Fibroblast of the aortic adventitia (primary cell): Measurements from ENCODE around the gene VTI1A. TPM values are rescaled to one million over a fixed set of nuclear protein-coding genes. Genes with fewer than 3 reads are reported as not detected.

Experiments
- DNase-seq: peaks from one replicate; pipeline ENCODE4 v3.0.0-alpha.2; 2010; ENCODE audit warnings: low read depth
- H3K4me3 ChIP-seq: 2 replicates; pipeline ENCODE4 v1.5.1; 2011; ENCODE audit warnings: low read depth, mild to moderate bottlenecking, control low read depth, low read length, moderate library complexity
- total RNA-seq: library from RNA; depleted of rRNA; stranded (reverse); fragments of >200 nt; gene quantifications from 2 replicates; pipeline ENCODE4 v1.2.3, GENCODE V29; 2012; ENCODE audit warnings: low replicate concordance
- TF ChIP-seq, protein P1 (sequence below): IDR thresholded peaks from 2 replicates; pipeline ENCODE4 v1.5.1; 2011; ENCODE audit warnings: mild to moderate bottlenecking, low read length, control low read depth, inconsistent platforms; ENCODE audit not compliant: insufficient read depth

The VTI1A gene
- total RNA-seq, 1 donor, result 44.5 TPM

DNA sequence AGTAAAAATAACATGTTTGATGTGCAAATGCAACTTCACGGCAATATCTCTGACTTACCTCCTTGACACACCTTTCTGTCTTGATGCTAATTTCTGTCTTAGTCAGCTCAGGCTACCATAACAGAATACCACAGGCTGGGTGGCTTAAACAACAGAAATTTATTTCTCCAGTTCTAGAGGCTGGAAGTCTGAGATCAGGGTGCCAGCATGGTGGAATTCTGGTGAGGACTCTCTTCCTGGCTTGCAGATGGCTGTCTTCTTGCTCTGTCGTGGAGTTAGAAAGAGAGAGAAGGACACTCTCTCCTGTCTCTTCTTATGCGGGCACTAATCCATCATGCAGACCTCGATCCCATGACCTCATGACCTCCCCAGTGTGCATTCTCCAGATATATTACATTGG, 134.9 kb downstream of the VTI1A start:
- TF ChIP-seq, protein P1, sequence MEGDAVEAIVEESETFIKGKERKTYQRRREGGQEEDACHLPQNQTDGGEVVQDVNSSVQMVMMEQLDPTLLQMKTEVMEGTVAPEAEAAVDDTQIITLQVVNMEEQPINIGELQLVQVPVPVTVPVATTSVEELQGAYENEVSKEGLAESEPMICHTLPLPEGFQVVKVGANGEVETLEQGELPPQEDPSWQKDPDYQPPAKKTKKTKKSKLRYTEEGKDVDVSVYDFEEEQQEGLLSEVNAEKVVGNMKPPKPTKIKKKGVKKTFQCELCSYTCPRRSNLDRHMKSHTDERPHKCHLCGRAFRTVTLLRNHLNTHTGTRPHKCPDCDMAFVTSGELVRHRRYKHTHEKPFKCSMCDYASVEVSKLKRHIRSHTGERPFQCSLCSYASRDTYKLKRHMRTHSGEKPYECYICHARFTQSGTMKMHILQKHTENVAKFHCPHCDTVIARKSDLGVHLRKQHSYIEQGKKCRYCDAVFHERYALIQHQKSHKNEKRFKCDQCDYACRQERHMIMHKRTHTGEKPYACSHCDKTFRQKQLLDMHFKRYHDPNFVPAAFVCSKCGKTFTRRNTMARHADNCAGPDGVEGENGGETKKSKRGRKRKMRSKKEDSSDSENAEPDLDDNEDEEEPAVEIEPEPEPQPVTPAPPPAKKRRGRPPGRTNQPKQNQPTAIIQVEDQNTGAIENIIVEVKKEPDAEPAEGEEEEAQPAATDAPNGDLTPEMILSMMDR, result no peak
- DNase-seq, result no peak
- no peak overlapping the region for H3K4me3 ChIP-seq

DNA sequence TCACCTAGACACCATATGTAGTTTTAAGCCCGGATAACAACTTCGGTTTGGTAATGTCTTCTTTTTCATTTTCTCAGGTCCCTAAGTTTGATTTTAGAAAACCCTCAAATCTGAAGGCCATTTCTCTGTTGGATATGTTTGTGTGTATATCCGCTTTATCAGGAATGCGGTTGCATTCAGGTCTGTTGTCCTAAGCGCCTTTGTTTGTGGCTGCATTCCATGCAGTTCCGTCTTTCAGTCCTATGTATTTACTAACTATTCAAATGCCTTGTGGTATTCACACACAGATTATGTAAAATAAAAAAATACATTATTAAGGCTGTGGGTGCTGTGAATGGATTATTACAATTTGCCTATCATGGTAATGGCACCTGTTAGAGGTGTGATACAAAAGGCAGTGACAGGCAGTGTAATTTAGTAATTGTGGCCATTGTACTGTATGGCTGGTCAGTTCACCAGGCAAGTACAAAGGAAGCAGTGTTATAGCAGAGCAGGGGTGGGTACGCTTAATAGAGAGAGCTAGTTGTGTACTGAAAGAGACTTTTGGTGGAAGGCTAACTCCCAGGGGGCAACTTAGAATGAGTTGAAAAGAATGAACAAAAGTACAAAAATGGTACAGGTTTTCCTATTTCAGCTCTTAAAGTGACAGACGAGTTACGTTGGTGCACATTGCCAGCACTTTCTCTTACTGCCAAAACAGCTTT, 136.4 kb downstream of the VTI1A start:
- H3K4me3 ChIP-seq, result no peak overlapping the region
- TF ChIP-seq, protein P1, result no peak
- DNase-seq, result no peak

DNA sequence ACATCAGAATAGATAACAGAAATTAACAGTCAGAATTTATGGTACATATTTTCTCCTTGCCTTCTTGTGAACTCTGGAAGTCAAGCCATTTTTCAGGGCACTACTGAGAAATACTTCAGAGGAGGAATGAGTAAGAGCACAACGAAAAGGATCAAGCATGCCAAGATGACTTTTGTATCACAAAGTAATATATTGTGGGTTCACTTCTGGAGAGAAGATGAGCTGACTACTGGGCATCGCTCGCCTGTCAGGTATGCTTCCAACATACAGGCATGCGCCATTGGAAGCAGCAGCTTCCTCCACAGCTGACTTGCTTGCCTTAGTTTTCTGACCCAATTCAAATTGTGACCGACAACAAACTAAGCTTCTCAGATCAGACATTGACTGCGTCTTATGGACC, 137.3 kb downstream of the VTI1A start:
- no peak overlapping the region for H3K4me3 ChIP-seq
- TF ChIP-seq, protein P1, result no peak
- no peak for DNase-seq

DNA sequence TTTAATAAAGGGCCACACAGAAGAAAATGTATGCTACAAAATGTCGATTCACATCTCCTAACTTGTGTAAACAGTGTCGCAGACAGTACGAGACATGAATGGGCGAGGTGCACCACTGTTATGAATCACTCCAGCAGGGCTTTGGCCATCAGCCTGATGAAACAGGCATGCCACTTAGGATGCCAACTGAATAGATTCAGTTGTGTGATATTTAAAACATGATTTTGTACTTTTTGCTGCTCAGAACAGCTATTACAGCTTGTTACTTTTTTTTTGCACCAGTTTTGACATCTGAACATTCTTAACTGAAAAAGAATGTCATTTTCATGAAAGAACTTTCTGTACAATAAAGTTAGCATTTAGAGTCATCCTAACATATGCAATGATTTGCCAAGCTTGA, 138.1 kb downstream of the VTI1A start:
- peak; percentile 66 for DNase-seq
- no peak overlapping the region for H3K4me3 ChIP-seq
- TF ChIP-seq, protein P1, result no peak

DNA sequence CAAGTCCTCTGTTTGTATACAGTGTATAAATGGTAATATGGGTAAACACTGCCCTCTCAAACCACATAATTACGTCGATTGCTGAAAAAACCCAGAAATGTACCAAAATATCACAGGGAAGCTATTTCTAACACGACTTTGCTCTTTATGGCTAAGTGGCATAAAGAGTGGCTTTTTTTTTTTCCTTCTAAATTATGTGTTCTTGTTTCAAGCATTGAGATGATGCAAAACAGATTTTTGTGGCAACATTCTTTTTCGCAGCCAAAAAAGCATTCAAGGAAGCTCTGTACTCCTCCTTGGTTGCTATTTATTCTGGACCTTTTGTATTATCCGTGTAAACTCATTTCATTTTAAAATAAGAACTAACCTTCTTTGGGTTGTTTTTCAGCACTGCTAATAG, 138.9 kb downstream of the VTI1A start:
- H3K4me3 ChIP-seq, result no peak overlapping the region
- TF ChIP-seq, protein P1, result no peak
- peak; percentile 63 for DNase-seq

DNA sequence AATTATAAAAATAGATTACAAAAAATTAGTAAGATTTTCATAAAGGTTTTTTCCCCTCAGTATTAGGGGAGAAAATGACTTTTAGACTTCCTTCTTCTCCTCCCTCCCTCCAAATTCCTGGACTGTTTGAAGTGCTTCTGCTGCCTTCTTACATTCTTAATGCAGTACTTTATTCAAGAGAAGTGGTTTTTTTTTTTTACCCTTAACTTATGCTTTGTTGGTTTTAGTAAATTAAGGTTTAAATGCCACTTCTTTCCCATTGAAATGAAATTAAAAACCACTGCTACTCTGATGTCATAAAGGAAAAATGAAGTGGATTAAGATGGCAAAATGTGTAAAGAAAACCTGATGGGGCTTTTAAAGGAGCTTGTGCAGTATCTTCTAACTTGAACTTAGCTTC, 140.7 kb downstream of the VTI1A start:
- H3K4me3 ChIP-seq, result no peak overlapping the region
- no peak for DNase-seq
- TF ChIP-seq, protein P1, result no peak
